Thyroid gland (tissue), 4 donors: ENCODE measurements around the gene N4BP2. TPM values are rescaled to one million over a fixed set of nuclear protein-coding genes. Genes with fewer than 3 reads are reported as not detected.

ENCODE experiments used
- DNase-seq, 2 donors: peaks; one replicate each; pipeline ENCODE4 v3.0.0-alpha.2; 2019
- H3K27ac ChIP-seq, 3 donors: fragments of 200-600 bp; sonication (generic); 1 replicate in 2 of 3; 2 replicates in 1 of 3; pipeline ENCODE4 v1.5.1; 2016 to 2019; ENCODE audit warnings: mild to moderate bottlenecking in 1 of 3, moderate library complexity in 1 of 3
- H3K27me3 ChIP-seq: fragments of 200-600 bp; sonication (generic); one replicate; pipeline ENCODE4 v1.5.1; 2019
- H3K36me3 ChIP-seq, 2 donors: fragments of 200-600 bp; sonication (generic); one replicate each; pipeline ENCODE4 v1.5.1; 2016 to 2019
- H3K4me1 ChIP-seq, 2 donors: fragments of 200-600 bp; sonication (generic); one replicate each; pipeline ENCODE4 v1.5.1; 2017 to 2019
- H3K4me3 ChIP-seq, 3 donors: fragments of 200-600 bp; sonication (generic); replicated peaks in 1 of 3; 1 replicate in 2 of 3; 2 replicates in 1 of 3; pipeline ENCODE4 v1.5.1; 2016; ENCODE audit warnings: mild to moderate bottlenecking in 1 of 3
- H3K9me3 ChIP-seq: fragments of 200-600 bp; sonication (generic); one replicate; pipeline ENCODE4 v1.5.1; 2017
- POLR2A ChIP-seq, 2 donors: fragments of 450-650 bp; IDR thresholded peaks; one replicate each; pipeline ENCODE4 v1.6.1; 2017; ENCODE audit warnings: antibody characterized with exemption in 2 of 2, mild to moderate bottlenecking in 2 of 2, moderate library complexity in 1 of 2
- WGBS, 2 donors: methylation state at CpG; one replicate each; pipeline ENCODE4 v1.1.5; 2017; 5-methylcytosine and 5-hydroxymethylcytosine counted together
- intact Hi-C: fragments of 100-400 bp; cut with DNase I; formaldehyde crosslinking; loops from one replicate; pipeline ENCODE4 v1.15.1; 2023
- total RNA-seq, 4 donors: library from RNA; depleted of rRNA; stranded (reverse); fragments of >200 nt; gene quantifications; one replicate each; pipeline ENCODE4 v1.2.3, GENCODE V29; 2016
- TF ChIP-seq, protein P1 (sequence below), 6 experiments: fragments of 200-600 bp in 3 of 6; fragments of 450-650 bp in 3 of 6; sonication (generic) in 3 of 6; IDR thresholded peaks; one replicate each; pipeline ENCODE4 v1.5.1; 2016 to 2019; ENCODE audit warnings: antibody characterized with exemption in 6 of 6, mild to moderate bottlenecking in 2 of 6, inconsistent platforms in 1 of 6, moderate library complexity in 1 of 6

N4BP2 gene
- total RNA-seq, 4 donors from 2014 or later: 20.4 to 37.4 (median 25.5) TPM

DNA sequence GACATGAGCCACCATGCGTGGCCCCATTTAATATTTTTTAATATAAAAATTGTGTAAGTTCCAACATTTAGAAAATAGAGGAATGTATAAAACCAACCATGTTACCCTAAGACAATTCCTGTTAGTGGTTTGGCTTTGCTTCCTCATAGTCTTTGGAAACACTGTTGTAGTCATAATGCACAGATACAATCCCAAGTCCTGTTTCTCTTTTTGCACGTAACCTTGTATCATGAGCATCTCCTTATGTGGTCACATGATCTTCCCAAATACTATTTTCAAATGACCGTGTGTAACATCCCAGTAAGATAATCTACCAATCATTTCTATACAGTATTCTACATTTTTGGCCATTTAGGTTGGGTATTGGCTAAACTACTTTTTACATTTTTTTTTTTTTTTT lies 126.3 kb downstream of the N4BP2 start:
- Histone ChIP-seq H3K9me3 (no peaks in the 10 kb centered on the region), H3K4me1 (peaks cover 5 to 11% of the 10 kb centered on the region in 2 donors), H3K36me3 (no peaks in the 10 kb centered on the region), H3K4me3 (no peak overlapping the region), H3K27me3 (no peaks in the 10 kb centered on the region), H3K27ac (no peak overlapping the region)
- WGBS, 2 donors: 93 to 98% methylated on average over 3 of the region's 3 CpGs
- TF ChIP-seq POLR2A (IDR thresholded peaks at IDR 0.05): no peak
- TF ChIP-seq, protein P1, sequence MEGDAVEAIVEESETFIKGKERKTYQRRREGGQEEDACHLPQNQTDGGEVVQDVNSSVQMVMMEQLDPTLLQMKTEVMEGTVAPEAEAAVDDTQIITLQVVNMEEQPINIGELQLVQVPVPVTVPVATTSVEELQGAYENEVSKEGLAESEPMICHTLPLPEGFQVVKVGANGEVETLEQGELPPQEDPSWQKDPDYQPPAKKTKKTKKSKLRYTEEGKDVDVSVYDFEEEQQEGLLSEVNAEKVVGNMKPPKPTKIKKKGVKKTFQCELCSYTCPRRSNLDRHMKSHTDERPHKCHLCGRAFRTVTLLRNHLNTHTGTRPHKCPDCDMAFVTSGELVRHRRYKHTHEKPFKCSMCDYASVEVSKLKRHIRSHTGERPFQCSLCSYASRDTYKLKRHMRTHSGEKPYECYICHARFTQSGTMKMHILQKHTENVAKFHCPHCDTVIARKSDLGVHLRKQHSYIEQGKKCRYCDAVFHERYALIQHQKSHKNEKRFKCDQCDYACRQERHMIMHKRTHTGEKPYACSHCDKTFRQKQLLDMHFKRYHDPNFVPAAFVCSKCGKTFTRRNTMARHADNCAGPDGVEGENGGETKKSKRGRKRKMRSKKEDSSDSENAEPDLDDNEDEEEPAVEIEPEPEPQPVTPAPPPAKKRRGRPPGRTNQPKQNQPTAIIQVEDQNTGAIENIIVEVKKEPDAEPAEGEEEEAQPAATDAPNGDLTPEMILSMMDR (IDR thresholded peaks at IDR 0.05): no peak
- intact Hi-C loops: no loop called here
- no peak for DNase-seq

DNA sequence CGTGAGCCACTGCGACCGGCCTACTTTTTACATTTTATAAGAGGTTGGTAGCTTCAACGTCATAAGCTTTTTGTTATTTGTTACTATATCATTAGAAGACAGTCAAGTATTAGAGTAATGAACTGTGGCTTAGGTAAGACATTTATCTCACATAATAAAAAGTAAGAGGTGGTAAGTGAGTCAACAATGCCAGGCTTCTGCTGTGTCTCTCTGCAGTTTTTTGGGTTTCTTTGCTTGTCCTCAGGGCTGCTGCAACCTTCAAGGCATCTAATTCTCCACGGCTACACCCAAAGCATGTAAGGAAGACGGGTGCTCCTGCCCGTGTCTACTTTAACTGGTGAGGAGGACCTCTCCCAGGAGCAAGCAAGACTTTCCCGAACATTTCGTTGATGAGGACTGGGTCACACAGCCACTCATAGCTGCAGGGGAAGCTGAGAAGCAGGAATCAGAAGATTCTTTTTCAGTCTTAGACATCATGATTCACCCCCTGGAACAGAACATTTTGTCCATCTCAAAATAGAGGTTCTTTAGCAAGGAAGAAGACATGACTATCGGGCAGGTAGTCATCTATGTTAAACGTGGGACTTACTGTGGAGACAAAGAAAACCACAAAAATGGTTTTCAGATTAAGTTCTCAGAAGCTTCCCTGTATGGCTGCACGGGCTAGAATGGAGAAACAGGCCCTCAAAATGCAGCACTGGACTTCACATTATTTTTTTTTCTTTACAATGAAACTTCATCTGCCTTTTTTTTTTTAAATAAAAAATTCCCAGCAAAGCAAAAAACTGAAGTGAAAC lies 127.2 kb downstream of the N4BP2 start:
- H3K36me3 ChIP-seq: no peaks in the 10 kb centered on the region
- H3K4me1 ChIP-seq: peaks cover 5 to 11% of the 10 kb centered on the region in 2 donors
- intact Hi-C loops: no loop called here
- 89 to 92% methylated on average over 12 of the region's 12 CpGs for WGBS, 2 donors
- no peaks in the 10 kb centered on the region for H3K27me3 ChIP-seq
- H3K4me3 ChIP-seq: no peak overlapping the region
- no peaks in the 10 kb centered on the region for H3K9me3 ChIP-seq
- DNase-seq: no peak
- no peak overlapping the region for H3K27ac ChIP-seq
- TF ChIP-seq, protein P1 (IDR thresholded peaks at IDR 0.05): no peak
- no peak for TF ChIP-seq POLR2A (IDR thresholded peaks at IDR 0.05)

DNA sequence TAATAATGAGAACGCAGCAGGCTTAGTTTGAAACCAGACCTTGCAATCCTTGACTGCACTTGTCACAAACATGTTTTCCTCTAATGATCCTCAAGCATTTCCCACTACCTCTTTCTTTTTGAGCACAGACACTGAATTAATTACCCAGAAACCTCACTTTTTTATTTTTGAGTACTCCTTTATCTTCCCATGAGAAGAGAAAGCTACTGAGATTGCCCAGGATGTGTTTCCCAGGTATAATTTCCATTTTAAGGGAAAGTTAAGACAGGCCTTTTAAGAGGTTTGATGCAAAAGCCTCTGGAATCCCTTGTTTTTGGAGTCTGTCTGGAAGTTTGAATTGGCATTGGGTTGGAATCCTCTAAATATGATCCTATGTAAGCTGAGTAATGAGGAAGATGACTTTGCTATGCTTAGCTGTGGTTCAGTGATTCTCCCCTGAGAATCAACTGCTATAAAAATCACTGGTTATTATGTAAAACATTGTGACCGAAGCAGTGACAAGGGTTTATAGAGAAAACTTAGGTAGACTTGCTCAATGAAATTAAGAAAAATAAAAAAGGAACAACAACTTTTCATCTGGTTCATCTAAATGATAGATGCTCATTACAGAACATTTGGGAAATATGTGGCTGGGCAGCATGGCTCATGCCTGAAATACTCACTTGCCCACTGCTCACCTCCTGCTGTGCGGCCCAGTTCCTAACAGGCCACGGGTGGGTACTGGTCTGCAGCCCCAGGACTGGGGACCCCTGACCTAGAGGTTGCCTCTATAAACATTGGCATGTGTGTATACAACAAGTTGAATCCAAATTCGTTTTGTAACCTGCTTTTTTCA lies 129.4 kb downstream of the N4BP2 start:
- H3K27me3 ChIP-seq: no peaks in the 10 kb centered on the region
- TF ChIP-seq, protein P1 (IDR thresholded peaks at IDR 0.05): no peak
- no peak for TF ChIP-seq POLR2A (IDR thresholded peaks at IDR 0.05)
- DNase-seq: no peak
- peak overlapping the region in 2 of 3 donors; percentile 72 to 74 for H3K27ac ChIP-seq
- intact Hi-C loops: no loop called here
- H3K4me3 ChIP-seq: no peak overlapping the region
- no peaks in the 10 kb centered on the region for H3K9me3 ChIP-seq
- peaks cover 5 to 11% of the 10 kb centered on the region in 2 donors for H3K4me1 ChIP-seq
- no peaks in the 10 kb centered on the region for H3K36me3 ChIP-seq
- 60 to 63% methylated on average over 5 of the region's 5 CpGs for WGBS, 2 donors

DNA sequence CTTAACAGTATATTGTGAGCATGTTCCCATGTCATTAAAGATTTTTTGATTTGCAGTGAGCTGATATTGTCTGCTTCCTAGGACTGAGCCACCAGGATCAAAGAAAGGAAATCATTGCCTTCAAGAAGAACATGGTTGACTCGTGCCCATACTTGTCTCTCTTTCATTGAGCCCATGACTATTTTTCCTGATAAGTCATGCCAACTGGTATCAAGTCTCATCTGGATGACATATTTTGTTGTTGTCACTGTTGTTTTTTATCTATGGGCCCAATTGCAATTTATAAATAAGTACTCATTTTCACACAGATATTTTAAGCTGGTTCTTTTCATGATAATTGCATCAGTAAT lies 130.0 kb downstream of the N4BP2 start:
- 87 to 98% methylated on average over 1 of the region's 1 CpG for WGBS, 2 donors

More for the DNA sequence above, 130.0 kb downstream of the N4BP2 start:
- DNase-seq: no peak
- Histone ChIP-seq H3K4me1 (peaks cover 5 to 11% of the 10 kb centered on the region in 2 donors), H3K36me3 (no peaks in the 10 kb centered on the region), H3K9me3 (no peaks in the 10 kb centered on the region), H3K4me3 (no peak overlapping the region), H3K27me3 (no peaks in the 10 kb centered on the region), H3K27ac (peak overlapping the region in 2 of 3 donors; percentile 72 to 74)
- intact Hi-C loops: no loop called here
- TF ChIP-seq, protein P1 (IDR thresholded peaks at IDR 0.05): no peak
- no peak for TF ChIP-seq POLR2A (IDR thresholded peaks at IDR 0.05)
